Neural progenitor cell (in vitro differentiated cells): ENCODE measurements around the gene ALK.

Source experiments
- EZH2 ChIP-seq: fragments of 200-600 bp; sonication (generic); IDR thresholded peaks from 2 replicates; pipeline ENCODE4 v1.6.1; 2017; ENCODE audit warnings: antibody characterized with exemption, mild to moderate bottlenecking, moderate library complexity
- TF ChIP-seq, protein P1 (sequence below): fragments of 200-600 bp; sonication (generic); IDR thresholded peaks from 2 replicates; pipeline ENCODE4 v1.5.1; 2017; ENCODE audit warnings: antibody characterized with exemption, mild to moderate bottlenecking

DNA sequence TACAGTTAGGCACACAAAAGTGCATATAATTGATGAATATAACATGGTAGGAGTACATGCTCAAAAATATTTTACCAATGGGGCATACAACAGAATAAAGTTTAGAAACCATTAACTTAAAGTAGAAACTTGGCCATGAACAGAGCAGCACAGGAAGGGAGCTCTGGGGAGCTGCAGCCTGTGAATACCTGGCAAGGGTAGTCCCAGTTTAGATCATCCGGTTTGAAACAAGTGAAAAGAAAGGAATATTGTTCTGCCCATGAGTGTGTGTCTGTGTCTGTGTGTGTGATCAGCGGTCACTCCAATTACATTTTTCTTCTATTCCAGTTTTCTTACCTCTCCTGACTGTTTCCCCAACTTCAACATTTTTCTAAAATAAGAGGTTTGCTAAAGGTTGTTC is 233.0 kb downstream of the ALK start:
- no peak for TF ChIP-seq EZH2
- TF ChIP-seq, protein P1, sequence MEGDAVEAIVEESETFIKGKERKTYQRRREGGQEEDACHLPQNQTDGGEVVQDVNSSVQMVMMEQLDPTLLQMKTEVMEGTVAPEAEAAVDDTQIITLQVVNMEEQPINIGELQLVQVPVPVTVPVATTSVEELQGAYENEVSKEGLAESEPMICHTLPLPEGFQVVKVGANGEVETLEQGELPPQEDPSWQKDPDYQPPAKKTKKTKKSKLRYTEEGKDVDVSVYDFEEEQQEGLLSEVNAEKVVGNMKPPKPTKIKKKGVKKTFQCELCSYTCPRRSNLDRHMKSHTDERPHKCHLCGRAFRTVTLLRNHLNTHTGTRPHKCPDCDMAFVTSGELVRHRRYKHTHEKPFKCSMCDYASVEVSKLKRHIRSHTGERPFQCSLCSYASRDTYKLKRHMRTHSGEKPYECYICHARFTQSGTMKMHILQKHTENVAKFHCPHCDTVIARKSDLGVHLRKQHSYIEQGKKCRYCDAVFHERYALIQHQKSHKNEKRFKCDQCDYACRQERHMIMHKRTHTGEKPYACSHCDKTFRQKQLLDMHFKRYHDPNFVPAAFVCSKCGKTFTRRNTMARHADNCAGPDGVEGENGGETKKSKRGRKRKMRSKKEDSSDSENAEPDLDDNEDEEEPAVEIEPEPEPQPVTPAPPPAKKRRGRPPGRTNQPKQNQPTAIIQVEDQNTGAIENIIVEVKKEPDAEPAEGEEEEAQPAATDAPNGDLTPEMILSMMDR = no peak
